H9 (cell line): ENCODE data around the gene TMEM184A. TPM values are rescaled to one million over a fixed set of nuclear protein-coding genes. Genes with fewer than 3 reads are reported as not detected.

ENCODE experiments used
- DNase-seq: peaks from one replicate; pipeline ENCODE4 v3.0.0-alpha.2; 2017
- H2AFZ ChIP-seq: one replicate; pipeline ENCODE4 v1.6.1; 2013; ENCODE audit warnings: mild to moderate bottlenecking, low read length, control low read depth, moderate library complexity
- H2AK5ac ChIP-seq: 2 replicates; pipeline ENCODE4 v1.6.1; 2013; ENCODE audit warnings: low read length, control low read depth, mixed read lengths; ENCODE audit not compliant: insufficient read length
- H2BK120ac ChIP-seq: one replicate; pipeline ENCODE4 v1.6.1; 2013; ENCODE audit warnings: low read depth, mild to moderate bottlenecking, low read length, control low read depth, inconsistent platforms; ENCODE audit not compliant: poor library complexity, severe bottlenecking
- H2BK12ac ChIP-seq: 2 replicates; pipeline ENCODE4 v1.6.1; 2013; ENCODE audit warnings: low read length, control low read depth, mixed read lengths, low read depth; ENCODE audit not compliant: insufficient read length
- H2BK15ac ChIP-seq: 2 replicates; pipeline ENCODE4 v1.6.1; 2013; ENCODE audit warnings: low read depth, low read length, control low read depth
- H2BK20ac ChIP-seq: one replicate; pipeline ENCODE4 v1.6.1; 2013; ENCODE audit warnings: low read depth, mild to moderate bottlenecking, low read length, control low read depth, inconsistent platforms; ENCODE audit not compliant: poor library complexity, severe bottlenecking
- H2BK5ac ChIP-seq: 2 replicates; pipeline ENCODE4 v1.6.1; 2013; ENCODE audit warnings: low read length, control low read depth, mixed read lengths; ENCODE audit not compliant: insufficient read length
- H3K14ac ChIP-seq: 2 replicates; pipeline ENCODE4 v1.6.1; 2013; ENCODE audit warnings: low read length, control low read depth; ENCODE audit not compliant: insufficient read depth
- H3K18ac ChIP-seq: 2 replicates; pipeline ENCODE4 v1.6.1; 2013; ENCODE audit warnings: low read depth, mild to moderate bottlenecking, mixed read lengths, low read length, control low read depth; ENCODE audit not compliant: insufficient read length
- H3K23ac ChIP-seq: 2 replicates; pipeline ENCODE4 v1.6.1; 2013; ENCODE audit warnings: low read length, control low read depth, mixed read lengths, low read depth; ENCODE audit not compliant: insufficient read length
- H3K23me2 ChIP-seq: 2 replicates; pipeline ENCODE4 v1.6.1; 2013; ENCODE audit warnings: low read depth, mild to moderate bottlenecking, mixed read lengths, low read length, control low read depth; ENCODE audit not compliant: insufficient read length, poor library complexity, severe bottlenecking
- H3K27ac ChIP-seq: 2 replicates; pipeline ENCODE4 v1.5.1; 2013; ENCODE audit warnings: low read length, control low read depth, mixed read lengths, low read depth; ENCODE audit not compliant: insufficient read length
- H3K27me3 ChIP-seq: 2 replicates; pipeline ENCODE4 v1.6.1; 2013; ENCODE audit warnings: low read length, control low read depth, inconsistent platforms; ENCODE audit not compliant: insufficient read depth
- H3K4ac ChIP-seq: 2 replicates; pipeline ENCODE4 v1.6.1; 2013; ENCODE audit warnings: low read depth, mild to moderate bottlenecking, control low read depth, inconsistent platforms, low read length, moderate library complexity
- H3K4me1 ChIP-seq: 2 replicates; pipeline ENCODE4 v1.6.1; 2013; ENCODE audit warnings: low read length, control low read depth, inconsistent platforms; ENCODE audit not compliant: insufficient read depth
- H3K4me2 ChIP-seq: 2 replicates; pipeline ENCODE4 v1.6.1; 2013; ENCODE audit warnings: low read length, control low read depth, mixed read lengths; ENCODE audit not compliant: insufficient read length, insufficient read depth
- H3K56ac ChIP-seq: 2 replicates; pipeline ENCODE4 v1.6.1; 2013; ENCODE audit warnings: low read depth, mild to moderate bottlenecking, mixed read lengths, low read length, control low read depth; ENCODE audit not compliant: insufficient read length
- H3K79me1 ChIP-seq: 2 replicates; pipeline ENCODE4 v1.6.1; 2013; ENCODE audit warnings: low read depth, mild to moderate bottlenecking, moderate library complexity, low read length, control low read depth, inconsistent platforms; ENCODE audit not compliant: insufficient read depth, poor library complexity, severe bottlenecking
- H3K79me2 ChIP-seq: 2 replicates; pipeline ENCODE4 v1.6.1; 2013; ENCODE audit warnings: low read length, control low read depth, inconsistent platforms; ENCODE audit not compliant: insufficient read depth
- H3K9ac ChIP-seq: 2 replicates; pipeline ENCODE4 v1.6.1; 2013; ENCODE audit warnings: low read length, control low read depth, mixed read lengths; ENCODE audit not compliant: insufficient read length; ENCODE audit errors: extremely low read depth
- H3K9me3 ChIP-seq: one replicate; pipeline ENCODE4 v1.6.1; 2013; ENCODE audit warnings: low read depth, low read length, inconsistent platforms; ENCODE audit not compliant: control insufficient read depth
- H3T11ph ChIP-seq: one replicate; pipeline ENCODE4 v1.6.1; 2013; ENCODE audit warnings: mild to moderate bottlenecking, low read length, control low read depth, inconsistent platforms
- H4K20me1 ChIP-seq: one replicate; pipeline ENCODE4 v1.6.1; 2013; ENCODE audit not compliant: control insufficient read depth, insufficient read length, insufficient read depth
- H4K5ac ChIP-seq: 2 replicates; pipeline ENCODE4 v1.6.1; 2013; ENCODE audit warnings: low read depth, mild to moderate bottlenecking, mixed read lengths, low read length, control low read depth; ENCODE audit not compliant: insufficient read length
- H4K8ac ChIP-seq: replicated peaks from 2 replicates; pipeline ENCODE4 v1.6.1; 2013; ENCODE audit warnings: low read length, control low read depth, mixed read lengths, low read depth; ENCODE audit not compliant: insufficient read length
- H4K91ac ChIP-seq: 2 replicates; pipeline ENCODE4 v1.6.1; 2013; ENCODE audit warnings: low read depth, mild to moderate bottlenecking, moderate library complexity, mixed read lengths, low read length, control low read depth; ENCODE audit not compliant: insufficient read length
- H3K27ac Mint-ChIP-seq, 3 experiments: 2 replicates in 2 of 3; 3 replicates in 1 of 3; pipeline ENCODE4 v1.8.0; 2020 to 2021; ENCODE audit warnings: mixed read lengths in 3 of 3, mild to moderate bottlenecking in 1 of 3, moderate library complexity in 1 of 3
- H3K27me3 Mint-ChIP-seq: 2 replicates; pipeline ENCODE4 v1.8.0; 2021; ENCODE audit warnings: low read depth, mild to moderate bottlenecking, moderate library complexity, mixed read lengths
- H3K36me3 Mint-ChIP-seq, 3 experiments: 2 replicates in 2 of 3; 3 replicates in 1 of 3; pipeline ENCODE4 v1.8.0; 2020 to 2021; ENCODE audit warnings: low read depth in 3 of 3, mixed read lengths in 3 of 3; ENCODE audit not compliant: insufficient read depth in 1 of 3
- H3K4me1 Mint-ChIP-seq, 2 experiments: 2 replicates each; pipeline ENCODE4 v1.8.0; 2020; ENCODE audit warnings: mixed read lengths in 2 of 2
- H3K4me3 Mint-ChIP-seq, 2 experiments: 2 replicates in 1 of 2; 3 replicates in 1 of 2; pipeline ENCODE4 v1.8.0; 2020 to 2021; ENCODE audit warnings: mild to moderate bottlenecking in 2 of 2, mixed read lengths in 2 of 2, moderate library complexity in 1 of 2
- H3K9me3 Mint-ChIP-seq, 2 experiments: 2 replicates in 1 of 2; 3 replicates in 1 of 2; pipeline ENCODE4 v1.8.0; 2020; ENCODE audit warnings: mild to moderate bottlenecking in 2 of 2, mixed read lengths in 2 of 2, moderate library complexity in 1 of 2
- WGBS: extraction: QIAGEN DNeasy Blood & Tissue Kit; methylation state at CpG from one replicate; pipeline ENCODE4 v1.1.7; 2013; ENCODE audit warnings: missing lambda C conversion rate, low lambda C conversion rate, mixed read lengths; ENCODE audit not compliant: insufficient read length; ENCODE audit errors: extremely low coverage; 5-methylcytosine and 5-hydroxymethylcytosine counted together
- total RNA-seq: library from RNA; stranded (reverse); gene quantifications from 2 replicates; pipeline ENCODE4 v1.2.1, GENCODE V29; 2021
- TF ChIP-seq, protein P1 (sequence below): fragments of 200-600 bp; sonication (generic); conservative IDR thresholded peaks from 3 replicates; pipeline ENCODE4 v1.8.0; 2021; ENCODE audit warnings: antibody characterized with exemption, mild to moderate bottlenecking

The TMEM184A gene
- total RNA-seq, 1 experiment from 2014 or later, result 1.3 TPM

DNA sequence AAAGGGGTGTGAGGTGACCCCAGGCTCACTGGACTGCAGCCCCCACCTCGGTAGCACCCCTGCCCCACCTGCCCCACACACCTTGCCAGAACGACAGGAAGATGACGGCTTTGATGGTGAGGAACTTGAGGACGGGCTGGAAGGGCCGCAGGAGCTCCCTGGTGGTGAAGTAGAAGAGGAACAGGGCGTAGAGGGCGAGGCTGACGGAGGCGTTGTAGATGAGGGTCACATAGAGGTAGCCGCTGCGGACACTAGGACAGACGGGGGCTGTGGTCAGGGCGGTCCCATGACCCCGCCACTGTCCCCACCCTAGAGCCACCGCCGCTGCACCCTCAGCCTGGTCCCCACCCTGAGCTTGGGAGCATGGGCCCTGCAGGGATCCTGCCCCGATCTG, 7.6 kb downstream of the TMEM184A start:
- no peak overlapping the region for H3K9ac ChIP-seq
- H3K9me3 ChIP-seq, result no peaks in the 10 kb centered on the region
- no peaks in the 10 kb centered on the region; a peak in 1 of 5 replicates for H3K9me3 Mint-ChIP-seq
- H3K27me3 ChIP-seq, result no peaks in the 10 kb centered on the region
- H3K56ac ChIP-seq, result no peak overlapping the region
- no peak overlapping the region for H3K4me2 ChIP-seq
- H4K20me1 ChIP-seq, result no peaks in the 10 kb centered on the region
- no peaks in the 10 kb centered on the region for H3K23me2 ChIP-seq
- no peak overlapping the region; a peak in 1 of 5 replicates for H3K4me3 Mint-ChIP-seq
- no peak overlapping the region for H2AFZ ChIP-seq
- no peaks in the 10 kb centered on the region for H3K79me1 ChIP-seq
- no peaks in the 10 kb centered on the region for H3K4me1 ChIP-seq
- H4K8ac ChIP-seq, result no peak overlapping the region
- H3K18ac ChIP-seq, result no peak overlapping the region
- H3T11ph ChIP-seq, result no peak overlapping the region
- no peak overlapping the region for H2AK5ac ChIP-seq
- no peaks in the 10 kb centered on the region; the same call in 1 of the 2 replicates for H3K27me3 Mint-ChIP-seq
- no peaks in the 10 kb centered on the region for H3K79me2 ChIP-seq
- TF ChIP-seq, protein P1, sequence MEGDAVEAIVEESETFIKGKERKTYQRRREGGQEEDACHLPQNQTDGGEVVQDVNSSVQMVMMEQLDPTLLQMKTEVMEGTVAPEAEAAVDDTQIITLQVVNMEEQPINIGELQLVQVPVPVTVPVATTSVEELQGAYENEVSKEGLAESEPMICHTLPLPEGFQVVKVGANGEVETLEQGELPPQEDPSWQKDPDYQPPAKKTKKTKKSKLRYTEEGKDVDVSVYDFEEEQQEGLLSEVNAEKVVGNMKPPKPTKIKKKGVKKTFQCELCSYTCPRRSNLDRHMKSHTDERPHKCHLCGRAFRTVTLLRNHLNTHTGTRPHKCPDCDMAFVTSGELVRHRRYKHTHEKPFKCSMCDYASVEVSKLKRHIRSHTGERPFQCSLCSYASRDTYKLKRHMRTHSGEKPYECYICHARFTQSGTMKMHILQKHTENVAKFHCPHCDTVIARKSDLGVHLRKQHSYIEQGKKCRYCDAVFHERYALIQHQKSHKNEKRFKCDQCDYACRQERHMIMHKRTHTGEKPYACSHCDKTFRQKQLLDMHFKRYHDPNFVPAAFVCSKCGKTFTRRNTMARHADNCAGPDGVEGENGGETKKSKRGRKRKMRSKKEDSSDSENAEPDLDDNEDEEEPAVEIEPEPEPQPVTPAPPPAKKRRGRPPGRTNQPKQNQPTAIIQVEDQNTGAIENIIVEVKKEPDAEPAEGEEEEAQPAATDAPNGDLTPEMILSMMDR, result peak; percentile 29; the same call in 1 of the 3 replicates
- H3K36me3 Mint-ChIP-seq, result no peaks in the 10 kb centered on the region
- H2BK120ac ChIP-seq, result no peak overlapping the region
- no peak overlapping the region for H4K91ac ChIP-seq
- DNase-seq, result no peak
- no CpG with 5 or more reads among the region's 17 CpGs for WGBS
- no peak overlapping the region for H2BK20ac ChIP-seq
- no peak overlapping the region for H2BK12ac ChIP-seq
- no peak overlapping the region for H2BK5ac ChIP-seq
- H3K14ac ChIP-seq, result no peak overlapping the region
- no peak overlapping the region for H3K4ac ChIP-seq
- no peaks in the 10 kb centered on the region for H3K4me1 Mint-ChIP-seq
- H3K27ac ChIP-seq, result no peak overlapping the region
- H3K23ac ChIP-seq, result no peak overlapping the region
- H3K27ac Mint-ChIP-seq, result peak overlapping the region in 1 of 3 experiments; percentile 56; a peak in 2 of 7 replicates
- H2BK15ac ChIP-seq, result no peak overlapping the region
- H4K5ac ChIP-seq, result no peak overlapping the region
